ENCODE results near the gene HOXA13.

HOXA13 gene

GRCh38 chr7:27157702-27158431 lies 42.0 kb downstream of the HOXA13 start:
- DNase-seq = no peak

- DNase-seq = no peak
Observed at GRCh38 chr7:27156916-27157701, 42.8 kb downstream of the HOXA13 start.

- DNase-seq = no peak
Observed at GRCh38 chr7:27156508-27156898, 43.4 kb downstream of the HOXA13 start, which contains the start of gene HOXA7. TSS of gene HOXA7 (minus strand) at chr7:27156675. CDS start at chr7:27156545, 130 bp downstream.

GRCh38 chr7:27155816-27156507 lies 43.9 kb downstream of the HOXA13 start:
- DNase-seq = no peak

GRCh38 chr7:27154901-27155815 lies 44.7 kb downstream of the HOXA13 start:
- no peak for DNase-seq

- no peak for DNase-seq
Observed at GRCh38 chr7:27154369-27154768, 45.5 kb downstream of the HOXA13 start.

GRCh38 chr7:27153526-27153925 lies 46.4 kb downstream of the HOXA13 start:
- no peak for DNase-seq

- no peak for DNase-seq
Observed at GRCh38 chr7:27152816-27153442, 47.0 kb downstream of the HOXA13 start.

GRCh38 chr7:27151931-27152815 lies 47.7 kb downstream of the HOXA13 start, which contains the start of gene HOXA3:
TSS of gene HOXA3 (minus strand) at chr7:27152583. CDS start at chr7:27110640, 41,943 bp downstream.
- no peak for DNase-seq

GRCh38 chr7:27151341-27151930 lies 48.5 kb downstream of the HOXA13 start:
- DNase-seq = no peak

GRCh38 chr7:27150568-27151340 lies 49.1 kb downstream of the HOXA13 start:
- DNase-seq = peak; percentile 51

- no peak for DNase-seq
Observed at GRCh38 chr7:27149842-27150567, 49.9 kb downstream of the HOXA13 start.

- DNase-seq = no peak
Observed at GRCh38 chr7:27148756-27149641, 50.9 kb downstream of the HOXA13 start.

- no peak for DNase-seq
Observed at GRCh38 chr7:27148031-27148755, 51.7 kb downstream of the HOXA13 start.

GRCh38 chr7:27147199-27148030 lies 52.5 kb downstream of the HOXA13 start, which contains the start of gene HOXA6:
TSS of gene HOXA6 (minus strand) at chr7:27147774. CDS start at chr7:27147749, 25 bp downstream.
- DNase-seq = no peak

Data from activated gamma-delta T cell treated with Interleukin-2 at 50 U/mL for 16 hours (primary cell).